ENCODE measurements around the gene SLC2A2.
A peak's percentile ranks its signal among the peaks of the same experiment; 100 is the strongest.

Gene SLC2A2

GRCh38 chr3:171026597-171027293 is at the start of gene SLC2A2:
SLC2A2 (minus strand) TSS chr3:171026720; CDS start chr3:171026670, 50 bp downstream.
- DNase-seq, result no peak

GRCh38 chr3:171072432-171072831 is 45.9 kb upstream of the SLC2A2 start:
- DNase-seq, result no peak

DNA sequence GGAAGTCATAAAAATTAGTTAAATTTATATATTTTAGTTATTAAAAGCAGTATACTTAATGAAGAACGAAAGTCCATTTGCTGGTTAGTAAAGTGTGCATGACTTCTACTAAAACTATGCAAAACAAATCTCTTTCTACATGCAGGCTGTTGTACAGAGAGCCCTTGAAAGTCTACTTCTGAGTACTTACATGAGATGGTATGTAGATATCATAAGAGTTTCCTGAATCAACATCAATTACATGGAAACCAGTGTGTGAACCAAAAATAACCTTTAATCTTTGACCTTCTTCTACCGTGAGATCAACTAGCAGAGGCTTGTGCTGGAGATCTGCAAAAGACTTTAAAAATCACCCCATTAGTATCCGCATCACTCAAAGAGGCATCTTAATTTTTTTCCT is 42.1 kb upstream of the SLC2A2 start:
- no peak for DNase-seq

GRCh38 chr3:171066206-171066605 is 39.7 kb upstream of the SLC2A2 start:
- no peak for DNase-seq

GRCh38 chr3:171065732-171066131 is 39.2 kb upstream of the SLC2A2 start:
- no peak for DNase-seq

GRCh38 chr3:171064461-171064860 is 37.9 kb upstream of the SLC2A2 start:
- DNase-seq, result no peak

DNA sequence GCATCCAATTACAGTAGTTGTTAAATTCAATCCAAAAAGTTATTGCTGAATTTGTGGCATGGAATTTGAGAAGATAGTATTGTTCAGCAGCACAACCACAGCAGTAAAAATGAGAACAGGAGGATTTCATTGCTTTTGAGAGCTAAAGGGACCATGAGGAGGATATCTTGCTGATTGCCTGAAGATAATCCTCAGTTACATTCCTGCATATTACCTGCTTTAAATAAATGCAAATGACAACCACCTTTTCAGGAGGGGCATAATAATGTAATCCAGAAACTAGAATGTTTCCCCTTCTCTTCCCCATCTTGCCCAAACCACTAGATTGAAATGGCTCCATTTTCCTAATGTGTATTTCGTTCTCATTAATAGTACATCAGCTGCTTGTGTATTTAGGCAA is 35.2 kb upstream of the SLC2A2 start:
- no peak for DNase-seq

DNA sequence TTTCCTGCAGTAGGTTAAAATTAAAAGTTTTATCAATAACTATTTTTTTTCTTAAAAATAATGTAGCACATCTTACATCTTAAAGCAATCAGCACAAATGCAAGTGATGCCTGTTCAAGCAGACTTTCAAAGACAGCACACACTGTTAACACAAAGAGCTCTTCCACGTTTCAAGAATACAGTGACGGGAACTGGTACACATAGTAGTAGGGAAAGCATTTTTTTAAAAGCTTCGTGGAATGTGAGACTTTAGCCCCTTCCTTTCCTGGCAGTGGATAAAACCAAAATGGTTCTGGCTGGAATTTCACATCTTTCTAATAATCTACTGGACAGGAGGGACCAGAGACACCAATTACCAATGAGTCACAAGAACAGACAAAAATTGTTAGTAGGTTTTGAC is 33.5 kb upstream of the SLC2A2 start:
- no peak for DNase-seq

DNA sequence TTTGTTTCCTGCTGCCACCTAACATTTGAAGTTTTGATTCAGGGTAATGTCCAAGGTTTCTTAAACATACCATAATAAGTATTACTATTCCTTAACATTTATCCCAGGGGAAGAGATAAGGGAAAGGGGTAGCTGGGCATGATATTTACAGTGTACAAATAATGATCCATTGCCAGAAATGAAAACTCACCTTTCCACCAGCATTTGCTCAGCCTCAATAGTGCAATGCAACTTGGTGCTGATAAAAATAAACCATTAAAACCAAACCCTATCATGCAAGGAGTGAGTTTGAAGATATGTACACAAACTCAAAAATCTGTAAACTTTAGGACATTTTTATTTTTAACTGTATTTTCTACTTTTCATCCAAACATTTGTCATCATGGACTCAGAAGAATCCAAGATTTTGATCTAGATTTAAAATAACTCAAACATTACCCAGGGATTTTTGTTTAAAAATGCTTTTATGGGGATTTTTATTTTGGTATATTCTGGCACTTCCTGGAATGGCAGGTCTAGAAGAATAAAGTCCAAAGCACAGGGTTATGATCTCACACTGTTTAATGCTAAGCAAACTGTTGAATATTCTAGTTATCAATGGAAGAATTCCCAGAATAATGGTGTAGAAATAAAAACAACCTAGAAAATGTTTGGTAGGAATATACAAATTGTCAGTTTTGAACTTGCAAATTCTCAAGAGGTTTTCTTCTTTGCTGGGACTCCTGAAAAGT is 32.5 kb upstream of the SLC2A2 start:
- DNase-seq, result no peak

DNA sequence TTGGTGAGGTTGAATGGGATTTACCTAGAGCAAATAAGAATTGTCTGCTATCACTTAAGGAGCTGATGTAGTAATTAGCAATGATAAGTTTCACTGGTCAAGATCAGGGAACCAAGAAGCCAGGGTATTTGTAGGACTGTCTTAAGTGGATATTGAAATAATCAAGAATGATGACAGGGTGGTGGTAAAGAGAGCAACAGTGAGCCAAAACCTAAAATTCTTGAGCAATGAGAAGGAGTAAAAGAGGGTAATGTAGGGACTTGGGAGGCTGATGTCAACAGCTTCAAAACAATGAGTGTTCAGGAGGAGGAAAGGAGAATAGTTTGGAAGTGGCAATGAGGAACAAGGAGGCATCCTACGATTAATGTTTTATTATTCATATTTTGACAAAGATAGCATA is 31.5 kb upstream of the SLC2A2 start:
- no peak for DNase-seq

GRCh38 chr3:171057072-171057471 is 30.6 kb upstream of the SLC2A2 start:
- no peak for DNase-seq

- no peak for DNase-seq
Measured at GRCh38 chr3:171056528-171056927, 30.0 kb upstream of the SLC2A2 start.

GRCh38 chr3:171055336-171056178 is 29.0 kb upstream of the SLC2A2 start:
- no peak for DNase-seq

GRCh38 chr3:171054921-171055320 is 28.4 kb upstream of the SLC2A2 start:
- no peak for DNase-seq

- DNase-seq, result no peak
Measured at GRCh38 chr3:171054231-171054630, 27.7 kb upstream of the SLC2A2 start.

GRCh38 chr3:171049861-171050444 is 23.4 kb upstream of the SLC2A2 start:
- peak; percentile 28 for DNase-seq

DNA sequence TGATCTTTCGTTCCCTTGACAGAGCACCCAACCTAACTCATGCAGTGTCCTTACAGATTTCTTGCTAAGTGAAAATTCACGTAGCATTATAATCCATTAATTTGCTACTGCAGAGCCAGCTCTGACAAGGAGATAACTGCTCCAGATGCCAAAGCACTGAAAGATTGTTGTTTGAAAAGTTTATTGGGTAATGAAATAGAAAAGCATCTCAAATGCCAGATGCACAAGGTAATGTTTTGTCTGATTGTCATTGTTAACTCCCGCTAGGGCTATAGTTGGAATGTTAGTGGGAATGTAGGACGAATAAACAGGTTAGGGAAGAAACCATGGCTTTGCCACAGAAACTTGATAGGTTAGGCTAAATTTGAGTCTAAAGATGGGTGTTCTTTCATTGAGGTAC is 20.2 kb upstream of the SLC2A2 start:
- no peak for DNase-seq

DNA sequence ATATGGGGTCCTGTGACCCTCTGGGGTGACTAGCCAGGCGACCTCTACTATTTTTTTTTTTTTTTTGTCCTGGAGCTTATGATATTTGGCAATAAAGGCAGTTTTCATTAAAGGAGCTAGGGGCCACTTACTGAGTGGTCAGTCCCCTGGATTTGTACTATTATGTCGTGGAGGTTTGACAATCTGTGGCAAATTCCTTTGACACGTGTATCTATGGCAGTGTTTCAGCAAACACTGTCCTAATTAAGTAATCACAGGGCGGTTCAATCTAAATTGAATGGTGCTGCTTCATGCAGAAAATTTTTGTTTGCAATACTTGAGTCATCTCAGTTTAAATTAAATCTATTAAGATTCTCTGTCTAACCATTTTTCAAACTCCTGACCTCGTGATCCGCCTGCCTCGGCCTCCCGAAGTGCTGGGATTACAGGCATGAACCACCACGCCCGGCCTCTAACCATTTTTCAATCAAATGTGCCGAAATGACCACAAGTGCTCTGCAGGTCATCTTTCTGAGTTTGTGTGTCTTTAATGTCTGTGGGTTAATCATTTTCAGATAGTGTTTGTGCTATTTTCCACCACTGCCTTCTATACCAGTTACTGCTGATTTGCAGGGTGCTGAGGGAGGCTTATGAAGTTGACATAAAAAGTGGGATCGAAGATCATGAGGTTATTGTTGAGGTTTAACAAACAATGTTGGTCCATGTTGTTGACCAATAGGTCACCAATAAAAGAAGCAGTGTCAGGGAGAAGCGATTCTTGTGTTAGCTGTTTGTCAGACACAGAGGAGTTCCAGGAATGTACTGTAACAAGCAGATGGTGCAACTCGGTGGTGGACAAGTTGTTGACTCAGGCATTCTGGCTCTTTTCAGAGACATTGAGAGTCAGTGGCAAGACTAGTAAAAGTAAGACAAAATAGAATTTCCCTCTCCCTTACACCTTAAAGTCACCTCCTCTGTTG is 18.6 kb upstream of the SLC2A2 start:
- DNase-seq, result no peak

DNA sequence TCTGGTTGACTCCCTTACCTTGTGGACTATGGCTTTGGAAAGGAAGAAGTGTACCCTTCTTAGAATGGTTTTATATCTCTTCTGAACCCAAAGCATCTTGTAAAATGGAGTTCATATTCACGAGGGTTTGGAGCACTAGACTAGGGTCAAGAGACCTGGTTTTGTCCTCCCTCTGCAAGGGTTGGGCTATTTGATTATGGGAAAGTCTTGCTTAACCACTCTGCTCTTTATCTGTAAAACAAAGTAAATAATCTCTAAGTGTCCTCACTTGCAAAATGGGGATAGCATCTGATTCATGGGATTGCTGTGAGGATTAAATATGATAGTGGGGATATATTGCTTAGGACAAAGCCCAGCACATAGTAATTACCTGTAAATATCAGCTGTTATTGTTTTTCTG is 17.9 kb upstream of the SLC2A2 start:
- DNase-seq, result no peak

DNA sequence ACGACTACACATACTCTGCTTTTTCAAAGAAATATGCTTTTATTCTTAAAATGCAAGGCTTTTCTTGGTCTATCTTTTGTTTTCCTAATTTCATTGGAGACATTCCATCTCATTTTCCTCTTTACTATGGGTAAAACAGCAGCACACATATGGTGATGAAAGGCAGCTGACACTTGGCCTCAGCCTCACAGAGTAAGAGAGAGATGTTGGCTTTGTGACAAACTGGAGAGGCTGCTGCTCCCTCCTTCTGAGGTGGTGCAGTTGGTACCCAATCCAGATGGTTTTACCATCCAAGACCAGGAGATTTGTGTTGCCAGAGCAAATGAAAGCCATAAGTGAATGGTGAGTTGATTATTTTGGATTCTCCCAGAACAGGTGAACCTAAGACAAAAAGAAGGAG is 13.2 kb upstream of the SLC2A2 start:
- DNase-seq, result no peak

DNA sequence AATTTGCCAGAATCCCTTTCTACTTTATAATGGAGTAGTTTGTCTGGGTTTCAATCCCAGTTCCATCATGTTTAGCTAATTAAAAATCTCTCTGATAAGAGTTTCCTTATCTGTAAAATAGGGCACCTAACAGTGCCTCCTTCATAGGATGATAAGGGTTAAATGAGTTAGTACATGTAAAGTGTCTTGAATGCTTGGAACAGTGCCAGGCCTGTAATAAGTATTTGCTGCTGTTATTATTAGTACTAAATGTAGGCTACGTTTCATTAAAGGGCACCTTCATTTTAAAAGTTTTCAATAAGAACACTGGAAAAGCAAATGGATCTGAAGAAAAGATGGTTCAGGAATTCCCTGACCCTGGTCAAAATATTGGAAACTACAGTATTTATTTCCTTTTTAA is 11.8 kb upstream of the SLC2A2 start:
- DNase-seq, result no peak

GRCh38 chr3:171028779-171029232 is 2.3 kb upstream of the SLC2A2 start:
- DNase-seq, result no peak

Data from activated naive CD4-positive, alpha-beta T cell treated with anti-CD3 and anti-CD28 coated beads, Interleukin-2, amount 50 U/mL, for 16 hours (primary cell).